Gastroesophageal sphincter (tissue), 4 donors: ENCODE data around the gene ITGB5. TPM values are rescaled to one million over a fixed set of nuclear protein-coding genes. Genes with fewer than 3 reads are reported as not detected.

ENCODE experiments used
- ATAC-seq: fragments of 150-250 bp; one replicate; pipeline ENCODE4 v1.9.1; 2016; ENCODE audit warnings: mild to moderate bottlenecking, moderate library complexity
- H3K27ac ChIP-seq, 4 donors: fragments of 200-600 bp; sonication (generic) in 3 of 4; 1 replicate in 3 of 4; 2 replicates in 1 of 4; pipeline ENCODE4 v1.5.1; 2016 to 2019
- H3K27me3 ChIP-seq: fragments of 200-600 bp; sonication (generic); one replicate; pipeline ENCODE4 v1.5.1; 2019
- H3K36me3 ChIP-seq, 2 donors: fragments of 200-600 bp; sonication (generic); one replicate each; pipeline ENCODE4 v1.5.1; 2019; ENCODE audit warnings: control low read depth in 1 of 2
- H3K4me1 ChIP-seq, 3 donors: fragments of 200-600 bp; sonication (generic); 1 replicate in 2 of 3; 2 replicates in 1 of 3; pipeline ENCODE4 v1.5.1; 2016 to 2019; ENCODE audit warnings: control low read depth in 2 of 3
- H3K4me3 ChIP-seq, 2 donors: fragments of 200-600 bp; sonication (generic); one replicate each; pipeline ENCODE4 v1.5.1; 2019; ENCODE audit warnings: mild to moderate bottlenecking in 1 of 2, moderate library complexity in 1 of 2
- H3K9me3 ChIP-seq, 3 donors: fragments of 200-600 bp; sonication (generic); one replicate each; pipeline ENCODE4 v1.5.1; 2017 to 2019; ENCODE audit warnings: control low read depth in 2 of 3
- EP300 ChIP-seq: sonication (generic); formaldehyde crosslinking; IDR thresholded peaks from one replicate; pipeline ENCODE4 v1.6.1; 2017; ENCODE audit warnings: antibody characterized with exemption, mild to moderate bottlenecking
- POLR2A ChIP-seq, 2 donors: fragments of 450-650 bp; IDR thresholded peaks; one replicate each; pipeline ENCODE4 v1.6.1; 2017; ENCODE audit warnings: antibody characterized with exemption in 2 of 2, mild to moderate bottlenecking in 2 of 2, moderate library complexity in 1 of 2
- POLR2AphosphoS5 ChIP-seq: sonication (generic); formaldehyde crosslinking; IDR thresholded peaks from one replicate; pipeline ENCODE4 v1.6.1; 2017; ENCODE audit warnings: antibody characterized with exemption
- WGBS, 2 donors: methylation state at CpG; one replicate each; pipeline ENCODE4 v1.1.5; 2018; ENCODE audit warnings: low coverage in 1 of 2; 5-methylcytosine and 5-hydroxymethylcytosine counted together
- total RNA-seq, 4 donors: library from RNA; depleted of rRNA; stranded (reverse); fragments of >200 nt; gene quantifications; one replicate each; pipeline ENCODE4 v1.1.0, GENCODE V29; 2016
- TF ChIP-seq, protein P1 (sequence below), 4 experiments: fragments of 200-600 bp in 2 of 4; fragments of 450-650 bp in 2 of 4; sonication (generic) in 1 of 4; IDR thresholded peaks; one replicate each; pipeline ENCODE4 v1.5.1; 2017 to 2019; ENCODE audit warnings: antibody characterized with exemption in 4 of 4, mild to moderate bottlenecking in 2 of 4, moderate library complexity in 2 of 4

ITGB5 gene
- total RNA-seq, 4 donors from 2014 or later = 125 to 312 (median 151) TPM

- Histone ChIP-seq H3K27me3 (no peaks in the 10 kb centered on the region), H3K4me3 (no peak overlapping the region), H3K4me1 (peaks cover 3 to 68% (median 36%) of the 10 kb centered on the region in 3 donors), H3K36me3 (peaks cover 0 to 22% of the 10 kb centered on the region in 2 donors), H3K9me3 (no peaks in the 10 kb centered on the region), H3K27ac (peak overlapping the region; percentile 40 to 70 (median 60))
- no peak for ATAC-seq
- WGBS, 2 donors = 81 to 86% methylated on average over 1 of the region's 1 CpG
- TF ChIP-seq, protein P1, sequence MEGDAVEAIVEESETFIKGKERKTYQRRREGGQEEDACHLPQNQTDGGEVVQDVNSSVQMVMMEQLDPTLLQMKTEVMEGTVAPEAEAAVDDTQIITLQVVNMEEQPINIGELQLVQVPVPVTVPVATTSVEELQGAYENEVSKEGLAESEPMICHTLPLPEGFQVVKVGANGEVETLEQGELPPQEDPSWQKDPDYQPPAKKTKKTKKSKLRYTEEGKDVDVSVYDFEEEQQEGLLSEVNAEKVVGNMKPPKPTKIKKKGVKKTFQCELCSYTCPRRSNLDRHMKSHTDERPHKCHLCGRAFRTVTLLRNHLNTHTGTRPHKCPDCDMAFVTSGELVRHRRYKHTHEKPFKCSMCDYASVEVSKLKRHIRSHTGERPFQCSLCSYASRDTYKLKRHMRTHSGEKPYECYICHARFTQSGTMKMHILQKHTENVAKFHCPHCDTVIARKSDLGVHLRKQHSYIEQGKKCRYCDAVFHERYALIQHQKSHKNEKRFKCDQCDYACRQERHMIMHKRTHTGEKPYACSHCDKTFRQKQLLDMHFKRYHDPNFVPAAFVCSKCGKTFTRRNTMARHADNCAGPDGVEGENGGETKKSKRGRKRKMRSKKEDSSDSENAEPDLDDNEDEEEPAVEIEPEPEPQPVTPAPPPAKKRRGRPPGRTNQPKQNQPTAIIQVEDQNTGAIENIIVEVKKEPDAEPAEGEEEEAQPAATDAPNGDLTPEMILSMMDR (IDR thresholded peaks at IDR 0.05) = no peak
- TF ChIP-seq EP300 (no peak), POLR2AphosphoS5 (no peak), POLR2A (IDR thresholded peaks at IDR 0.05) (no peak)
These were observed 50.7 kb downstream of the ITGB5 start for GRCh38 chr3:124836448-124836847.

DNA sequence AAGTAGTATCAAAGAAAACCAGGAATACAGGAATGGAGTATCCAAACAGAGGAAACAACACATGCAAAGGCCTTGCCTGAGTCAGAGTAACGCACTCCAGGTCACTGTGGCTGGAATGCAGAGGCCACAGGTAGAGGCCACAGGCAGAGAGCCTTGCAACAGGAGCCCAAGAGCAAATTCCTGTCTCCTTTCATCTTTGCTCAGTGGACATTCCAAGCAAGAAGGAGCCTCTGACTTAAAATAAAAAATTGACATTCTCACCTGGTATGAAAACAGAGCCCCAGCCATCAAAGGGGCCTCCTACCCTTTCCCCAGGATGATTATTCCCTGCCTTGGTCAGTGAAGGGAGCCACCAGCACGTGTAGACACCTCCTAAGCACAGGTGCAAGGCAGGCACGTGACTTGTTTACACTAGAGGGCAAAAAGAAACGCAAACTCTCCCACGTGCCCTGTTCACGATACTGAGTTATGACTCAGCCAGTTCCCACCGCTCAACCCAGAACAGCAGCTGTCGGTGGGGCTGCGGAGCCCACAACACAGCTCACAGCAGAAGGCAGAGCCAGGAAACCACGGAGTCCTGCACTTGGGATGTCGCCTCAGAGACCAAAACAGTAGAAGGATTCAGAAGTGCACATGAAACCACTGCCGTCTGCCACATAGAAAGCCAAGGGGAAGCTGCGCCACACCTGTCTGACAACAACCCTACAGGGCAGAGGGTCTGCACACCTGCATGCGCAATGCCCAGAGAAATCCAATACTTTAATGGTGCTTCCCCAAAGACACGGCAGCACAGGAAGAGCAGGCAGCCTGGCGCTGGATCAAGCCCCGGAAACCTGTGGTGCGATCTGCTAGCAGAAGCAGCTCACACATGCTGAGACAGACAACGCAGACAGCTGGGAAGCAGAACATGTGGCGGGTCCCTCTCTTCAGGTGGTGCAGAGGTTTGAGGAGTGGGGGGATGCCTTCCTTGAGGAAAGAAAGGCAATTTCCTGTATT lies 52.1 kb downstream of the ITGB5 start:
- WGBS, 2 donors = 24 to 69% methylated on average over 4 to 6 of the region's 20 CpGs
- H3K4me3 ChIP-seq = no peak overlapping the region

DNA sequence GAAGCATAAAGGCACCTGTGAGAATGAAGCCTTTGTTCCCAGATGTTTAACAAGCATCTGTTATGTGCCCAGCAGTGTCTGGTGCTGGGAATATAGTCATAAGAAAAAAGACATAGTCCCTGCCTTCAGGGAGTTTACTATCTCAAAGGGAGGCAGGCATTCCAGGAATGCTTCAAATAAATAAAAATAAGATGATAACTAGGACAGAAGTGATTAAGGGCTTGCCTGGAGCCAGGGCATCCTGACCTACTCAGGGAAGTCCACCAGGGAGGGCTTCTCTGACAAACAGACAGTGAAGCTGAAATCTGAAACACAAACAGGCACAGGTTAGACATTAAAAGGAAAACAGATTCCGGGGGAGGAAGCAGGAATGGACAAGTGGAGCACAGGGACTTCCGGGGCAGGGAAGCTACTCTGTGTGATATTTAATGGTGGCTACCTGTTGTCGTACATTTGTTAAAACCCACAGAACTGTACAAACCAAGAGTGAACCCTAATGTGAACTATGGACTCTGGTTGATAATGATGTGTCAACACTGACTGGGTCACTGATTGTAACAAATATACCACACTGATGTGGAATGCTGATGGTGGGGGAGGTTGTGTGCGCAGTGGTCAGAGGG lies 53.3 kb downstream of the ITGB5 start:
- no peaks in the 10 kb centered on the region for H3K27me3 ChIP-seq
- peak overlapping the region in 3 of 4 donors; percentile 48 to 70 (median 49) for H3K27ac ChIP-seq
- no peaks in the 10 kb centered on the region for H3K36me3 ChIP-seq
- no peak for ATAC-seq
- H3K4me1 ChIP-seq = peaks cover 3 to 80% (median 40%) of the 10 kb centered on the region in 3 donors
- no peaks in the 10 kb centered on the region for H3K9me3 ChIP-seq
- H3K4me3 ChIP-seq = no peak overlapping the region
- WGBS, 2 donors = 96 to 100% methylated on average over 2 to 4 of the region's 4 CpGs
- TF ChIP-seq, protein P1 (IDR thresholded peaks at IDR 0.05) = no peak
- no peak for TF ChIP-seq POLR2A (IDR thresholded peaks at IDR 0.05)
- no peak for TF ChIP-seq EP300
- TF ChIP-seq POLR2AphosphoS5 = no peak

More for the DNA sequence above, 52.1 kb downstream of the ITGB5 start:
- Histone ChIP-seq H3K27me3 (no peaks in the 10 kb centered on the region), H3K36me3 (peaks cover 0 to 12% of the 10 kb centered on the region in 2 donors), H3K9me3 (no peaks in the 10 kb centered on the region), H3K4me1 (peaks cover 3 to 72% (median 40%) of the 10 kb centered on the region in 3 donors), H3K27ac (peak overlapping the region in 3 of 4 donors; percentile 65 to 70 (median 67))
- ATAC-seq = peak; percentile 34
- TF ChIP-seq, protein P1 (IDR thresholded peaks at IDR 0.05) = no peak
- TF ChIP-seq POLR2A (IDR thresholded peaks at IDR 0.05) = no peak
- no peak for TF ChIP-seq EP300
- peak; percentile 67 for TF ChIP-seq POLR2AphosphoS5

GRCh38 chr3:124832782-124833709 lies 54.1 kb downstream of the ITGB5 start:
- 33 to 38% methylated on average over 1 of the region's 1 CpG for WGBS, 2 donors
- peaks cover 3 to 77% (median 40%) of the 10 kb centered on the region in 3 donors for H3K4me1 ChIP-seq
- no peak for ATAC-seq

More at GRCh38 chr3:124832782-124833709, 54.1 kb downstream of the ITGB5 start:
- Histone ChIP-seq H3K4me3 (no peak overlapping the region), H3K27me3 (no peaks in the 10 kb centered on the region), H3K27ac (peak overlapping the region; percentile 13 to 71 (median 59)), H3K36me3 (no peaks in the 10 kb centered on the region), H3K9me3 (no peaks in the 10 kb centered on the region)
- TF ChIP-seq POLR2AphosphoS5 (peak; percentile 80), EP300 (no peak), POLR2A (IDR thresholded peaks at IDR 0.05) (no peak)
- TF ChIP-seq, protein P1 (IDR thresholded peaks at IDR 0.05) = no peak
